T1000 (cell line): ENCODE results near the gene LGI4.

Source experiments
- DNase-seq: peaks from one replicate; lab custom pipeline; 2025; ENCODE audit warnings: mixed read lengths; lab: John Stamatoyannopoulos, UW

The LGI4 gene

GRCh38 chr19:35085947-35086346 lies 48.9 kb downstream of the LGI4 start:
- no peak for DNase-seq

- no peak for DNase-seq
Measured at GRCh38 chr19:35084509-35084762, 50.4 kb downstream of the LGI4 start.

- no peak for DNase-seq
Measured at GRCh38 chr19:35083691-35084508, 51.0 kb downstream of the LGI4 start.

- no peak for DNase-seq
Measured at GRCh38 chr19:35081201-35081600, 53.7 kb downstream of the LGI4 start.

- no peak for DNase-seq
Measured at GRCh38 chr19:35080613-35081170, 54.2 kb downstream of the LGI4 start.

- no peak for DNase-seq
Measured at GRCh38 chr19:35079826-35080225, 55.0 kb downstream of the LGI4 start.

- no peak for DNase-seq
Measured at GRCh38 chr19:35077411-35078223, 57.2 kb downstream of the LGI4 start.

- no peak for DNase-seq
Measured at GRCh38 chr19:35076657-35077056, 58.2 kb downstream of the LGI4 start.

- DNase-seq: no peak
Measured at GRCh38 chr19:35076026-35076370, 58.9 kb downstream of the LGI4 start.

- DNase-seq: no peak
Measured at GRCh38 chr19:35075202-35076025, 59.4 kb downstream of the LGI4 start.
